HG03460 (cell line): ENCODE data around the gene ZNF521.

Experiments
- ATAC-seq: cut with Tn5 transposase; IDR thresholded peaks from one replicate; pipeline ENCODE4 v1.9.1; 2021; ENCODE audit not compliant: unreplicated experiment

The ZNF521 gene

GRCh38 chr18:25253779-25254178 is 98.2 kb downstream of the ZNF521 start:
- no peak for ATAC-seq

GRCh38 chr18:25253136-25253535 is 98.8 kb downstream of the ZNF521 start:
- no peak for ATAC-seq

GRCh38 chr18:25251068-25251467 is 100.9 kb downstream of the ZNF521 start:
- ATAC-seq = no peak

- no peak for ATAC-seq
These were observed 101.5 kb downstream of the ZNF521 start for GRCh38 chr18:25250474-25250851.

- no peak for ATAC-seq
These were observed 103.2 kb downstream of the ZNF521 start for GRCh38 chr18:25248755-25249154.

GRCh38 chr18:25247725-25248124 is 104.2 kb downstream of the ZNF521 start:
- no peak for ATAC-seq

- ATAC-seq = no peak
These were observed 106.9 kb downstream of the ZNF521 start for GRCh38 chr18:25244924-25245698.

GRCh38 chr18:25244170-25244569 is 107.8 kb downstream of the ZNF521 start:
- no peak for ATAC-seq

GRCh38 chr18:25243754-25244153 is 108.2 kb downstream of the ZNF521 start:
- no peak for ATAC-seq

- ATAC-seq = no peak
These were observed 108.7 kb downstream of the ZNF521 start for GRCh38 chr18:25243257-25243656.

GRCh38 chr18:25240420-25240770 is 111.6 kb downstream of the ZNF521 start:
- ATAC-seq = no peak

GRCh38 chr18:25239581-25240419 is 112.2 kb downstream of the ZNF521 start:
- ATAC-seq = no peak

- ATAC-seq = no peak
These were observed 112.8 kb downstream of the ZNF521 start for GRCh38 chr18:25239151-25239550.

- ATAC-seq = no peak
These were observed 114.2 kb downstream of the ZNF521 start for GRCh38 chr18:25237571-25238267.

- no peak for ATAC-seq
These were observed 115.2 kb downstream of the ZNF521 start for GRCh38 chr18:25236736-25237135.

- ATAC-seq = no peak
These were observed 116.4 kb downstream of the ZNF521 start for GRCh38 chr18:25235401-25236042.

GRCh38 chr18:25234740-25235345 is 117.1 kb downstream of the ZNF521 start:
- ATAC-seq = no peak

GRCh38 chr18:25234322-25234639 is 117.7 kb downstream of the ZNF521 start:
- no peak for ATAC-seq

- no peak for ATAC-seq
These were observed 118.2 kb downstream of the ZNF521 start for GRCh38 chr18:25233528-25234321.

- no peak for ATAC-seq
These were observed 120.7 kb downstream of the ZNF521 start for GRCh38 chr18:25231327-25231691.
